ENCODE measurements around the gene TXNDC8.
"Not testable (repeated sequence)": the region's sequence is repeated elsewhere in the genome, so short reads cannot be mapped to it uniquely, and the experiment has no call there.

The TXNDC8 gene
- 0 reads per million in 4 donors for total RNA-seq

- no peak for DNase-seq
Measured at GRCh38 chr9:110337727-110338126, at the start of gene TXNDC8. TSS of gene TXNDC8 (minus strand) at chr9:110337863.

DNA sequence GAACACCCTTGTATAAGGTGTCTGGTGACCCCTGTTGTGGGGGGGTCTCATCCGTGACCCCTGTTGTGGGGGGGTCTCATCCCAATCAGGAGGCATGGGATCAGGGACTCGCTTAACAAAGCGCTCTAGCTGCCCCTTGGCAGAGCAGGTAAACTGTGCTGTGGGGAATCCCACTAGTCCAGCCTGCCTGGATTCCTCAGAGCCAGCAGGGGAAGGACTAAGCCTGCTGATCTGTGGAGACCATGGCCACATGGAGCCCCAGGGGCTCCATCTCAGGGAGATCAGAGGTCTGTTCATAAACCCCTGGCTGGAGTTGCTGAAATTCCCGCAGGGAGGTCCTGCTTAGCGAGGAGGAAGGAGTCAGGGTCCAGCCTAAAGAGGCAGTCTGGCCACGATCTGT is 45.8 kb upstream of the TXNDC8 start:
- DNase-seq = no peak

DNA sequence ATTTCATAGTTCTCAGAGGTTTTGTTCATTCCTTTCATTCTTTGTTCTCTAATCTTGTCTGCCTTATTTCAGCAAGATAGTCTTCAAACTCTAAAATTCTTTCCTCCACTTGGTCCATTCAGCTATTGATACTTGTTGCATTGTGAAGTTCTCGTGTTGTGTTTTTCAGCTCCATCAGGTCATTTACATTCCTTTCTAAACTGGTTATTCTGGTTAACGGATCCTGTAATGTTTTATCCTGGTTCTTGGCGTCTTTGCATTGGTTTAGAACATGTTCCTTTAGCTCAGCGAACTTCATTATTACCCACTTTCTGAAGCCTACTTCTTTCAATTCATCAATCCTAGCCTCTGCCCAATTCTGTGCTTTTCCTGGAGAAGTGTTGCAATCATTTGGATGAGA is 45.1 kb upstream of the TXNDC8 start:
- no peak for DNase-seq

DNA sequence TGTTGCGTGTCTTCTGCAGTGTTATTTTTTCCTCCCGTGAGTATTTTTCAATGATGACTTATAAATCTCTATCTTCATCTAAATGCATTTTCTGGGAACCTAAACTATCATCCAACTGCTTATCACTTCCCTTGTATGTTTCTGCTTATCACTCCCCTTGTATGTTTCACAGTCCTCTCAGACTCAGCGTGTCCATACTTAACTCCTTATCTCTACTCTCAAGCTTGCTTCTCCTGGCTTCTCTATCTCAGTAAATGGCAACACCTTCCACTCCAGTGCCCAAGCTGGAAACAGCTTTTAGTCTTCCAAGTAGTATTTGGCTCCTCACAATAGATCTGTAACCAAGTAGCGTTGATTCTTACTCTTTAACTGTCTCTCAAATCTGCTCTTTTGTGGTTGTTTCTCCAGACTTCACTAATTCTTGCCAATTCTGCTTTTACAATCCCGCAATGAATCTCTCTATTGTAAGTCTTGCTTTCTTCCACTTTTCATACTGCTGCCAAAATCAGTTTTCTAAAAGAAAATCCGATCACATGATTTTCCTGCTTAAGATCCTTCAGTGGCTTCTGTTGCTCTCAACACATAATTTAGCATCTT is 33.8 kb upstream of the TXNDC8 start:
- no peak for DNase-seq

GRCh38 chr9:110370315-110370714 is 32.7 kb upstream of the TXNDC8 start:
- DNase-seq = no peak

DNA sequence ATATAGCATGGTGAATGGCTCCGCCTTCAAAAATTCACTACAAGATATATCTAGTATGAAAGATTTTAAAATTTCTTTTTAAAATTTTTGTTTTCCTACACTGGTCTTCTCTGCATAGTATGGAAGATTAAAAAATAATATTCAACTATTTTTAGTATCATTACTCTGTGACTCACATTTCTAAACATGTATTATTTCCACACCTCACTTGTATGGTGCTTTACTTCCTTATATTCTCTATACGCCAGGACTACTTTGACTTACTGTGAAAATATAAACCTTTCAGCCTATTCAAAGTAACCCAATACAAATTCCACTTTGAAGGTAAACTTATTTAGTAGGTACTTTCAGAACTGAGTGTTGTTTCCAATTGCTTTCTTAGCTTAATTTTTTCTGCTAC is 26.8 kb upstream of the TXNDC8 start:
- no peak for DNase-seq

GRCh38 chr9:110358992-110359391 is 21.3 kb upstream of the TXNDC8 start:
- not testable (repeated sequence) for DNase-seq

GRCh38 chr9:110357505-110357904 is 19.8 kb upstream of the TXNDC8 start:
- DNase-seq = no peak

GRCh38 chr9:110356639-110357395 is 19.2 kb upstream of the TXNDC8 start:
- DNase-seq = no peak

GRCh38 chr9:110355911-110356310 is 18.2 kb upstream of the TXNDC8 start:
- no peak for DNase-seq

GRCh38 chr9:110351009-110351467 is 13.4 kb upstream of the TXNDC8 start:
- no peak for DNase-seq

DNA sequence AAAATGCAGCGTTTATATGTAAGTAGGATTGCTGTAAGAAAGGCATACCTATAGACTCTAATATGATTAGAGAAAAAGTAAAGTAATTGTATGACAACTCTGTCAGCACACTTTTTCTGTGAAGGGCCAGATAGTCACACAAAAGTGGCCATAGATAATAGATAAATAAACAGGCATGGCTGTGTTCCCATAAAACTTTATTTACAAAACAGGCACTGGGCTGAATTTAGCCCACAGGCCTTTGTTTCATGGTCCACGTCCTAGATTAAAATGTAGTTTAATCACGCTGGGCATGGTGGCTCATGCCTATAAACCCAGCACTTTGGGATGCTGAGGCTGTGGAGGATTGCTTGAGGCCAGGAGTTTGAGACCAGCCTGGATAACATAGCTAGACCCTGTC is 8.7 kb upstream of the TXNDC8 start:
- DNase-seq = no peak

DNA sequence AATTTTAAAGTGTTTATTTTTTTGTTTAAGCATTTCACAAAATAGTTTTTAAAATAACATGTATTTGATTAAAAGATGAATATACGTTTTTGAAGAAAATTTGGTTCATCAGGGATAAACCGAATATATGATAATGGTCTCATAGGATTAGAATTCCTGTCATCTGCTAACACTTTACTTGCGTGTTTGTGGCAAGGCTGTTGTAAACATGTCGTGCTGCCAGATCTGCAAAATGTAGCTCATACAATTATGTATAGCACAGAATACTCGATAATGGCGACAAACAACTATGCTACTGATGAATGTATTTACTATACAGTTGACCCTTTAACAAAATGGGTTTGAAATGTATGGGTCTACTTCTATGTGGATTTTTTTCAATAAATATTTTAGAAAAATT is 7.2 kb upstream of the TXNDC8 start:
- no peak for DNase-seq

GRCh38 chr9:110343551-110343950 is 5.9 kb upstream of the TXNDC8 start:
- no peak for DNase-seq

GRCh38 chr9:110340306-110340705 is 2.6 kb upstream of the TXNDC8 start:
- no peak for DNase-seq

- DNase-seq = no peak
Measured at GRCh38 chr9:110338143-110338542, 480 bp upstream of the TXNDC8 start.

DNA sequence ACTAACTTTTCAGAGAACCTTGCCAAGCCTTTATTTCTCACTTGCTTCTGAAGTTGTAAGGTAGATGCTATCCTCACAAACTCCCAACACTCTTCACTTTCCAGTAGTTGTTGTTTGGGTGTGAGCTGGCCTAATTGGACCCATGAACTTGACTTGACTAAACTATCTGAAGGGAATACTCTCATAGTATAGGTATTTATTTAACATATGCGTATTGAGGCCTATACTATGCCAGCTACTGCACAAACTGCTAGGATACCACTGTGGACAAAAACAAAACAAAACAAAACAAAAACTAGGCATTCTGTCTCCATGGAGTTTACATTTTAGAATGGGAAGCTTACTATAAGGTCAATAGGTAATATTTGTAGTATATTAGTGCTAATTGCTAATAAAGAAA is 1.3 kb downstream of the TXNDC8 start:
- DNase-seq = no peak

DNA sequence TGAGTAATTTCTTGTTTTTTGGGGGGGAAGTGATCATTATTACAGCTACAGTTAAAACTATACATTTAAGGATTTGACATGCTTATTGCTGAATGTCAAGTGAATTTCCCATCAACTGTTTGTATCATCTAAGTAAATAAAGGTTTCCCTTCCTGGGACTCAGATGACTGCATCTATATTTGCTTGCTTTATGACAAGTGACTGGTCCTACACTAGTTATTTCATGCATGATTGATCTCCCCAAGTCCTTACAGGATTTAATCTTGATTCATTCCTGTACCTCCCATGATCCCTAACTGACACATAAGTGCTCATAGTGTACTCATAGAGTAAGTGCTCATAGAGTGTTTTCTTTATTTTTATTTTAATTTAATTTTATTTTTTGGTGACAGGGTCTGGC is 2.8 kb downstream of the TXNDC8 start:
- DNase-seq = no peak

DNA sequence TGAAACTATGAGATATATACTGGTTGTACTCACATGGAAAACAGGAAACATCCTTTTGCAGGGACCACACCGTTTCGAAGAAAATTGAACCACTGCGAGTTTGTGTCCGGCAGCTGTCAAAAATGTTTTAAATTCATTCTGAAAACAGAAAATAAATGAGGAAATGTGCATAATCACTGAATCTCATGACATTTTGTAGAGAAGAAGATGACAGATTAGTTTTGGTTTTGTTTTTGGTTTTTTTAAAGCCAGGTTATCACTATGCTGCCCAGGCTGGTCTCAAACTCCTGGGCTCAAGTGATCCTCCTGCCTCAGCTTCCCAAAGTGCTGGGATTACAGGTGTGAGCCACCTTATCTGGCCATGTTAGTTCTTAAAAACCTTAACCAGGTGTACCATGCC is 3.5 kb downstream of the TXNDC8 start:
- DNase-seq = no peak

- no peak for DNase-seq
Measured at GRCh38 chr9:110332766-110333165, 4.9 kb downstream of the TXNDC8 start.

DNA sequence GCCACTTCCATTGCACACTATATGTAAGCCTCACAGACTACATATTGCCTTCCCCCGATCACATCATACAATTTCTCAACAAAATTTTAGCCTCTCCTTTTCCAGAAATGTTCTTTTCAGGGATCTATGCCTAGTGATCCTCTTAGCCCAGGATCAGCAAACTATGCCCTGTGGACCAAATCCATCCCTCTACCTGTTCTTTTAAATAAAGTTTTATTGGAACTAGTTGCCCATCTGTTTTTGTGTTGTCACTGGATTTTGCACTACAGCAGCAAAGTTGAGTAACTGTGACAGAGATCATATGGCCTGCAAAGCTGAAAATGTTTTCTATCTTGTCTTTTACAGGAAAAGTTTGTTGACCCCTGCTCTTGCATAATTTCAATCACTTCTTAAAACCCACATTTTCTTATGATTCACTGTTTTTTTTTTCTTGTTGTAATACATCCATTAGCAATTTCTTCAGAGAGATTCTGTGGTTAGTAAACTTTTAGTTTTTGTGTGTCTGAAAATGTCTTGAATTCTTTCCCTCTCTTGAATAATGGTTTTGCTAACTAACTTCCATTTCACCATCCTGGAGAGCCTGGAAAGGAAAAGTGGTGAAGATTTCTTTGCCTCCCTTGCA is 7.1 kb downstream of the TXNDC8 start:
- DNase-seq = no peak

GRCh38 chr9:110329639-110330230 is 7.9 kb downstream of the TXNDC8 start:
- DNase-seq = no peak

GRCh38 chr9:110328763-110329162 is 8.9 kb downstream of the TXNDC8 start:
- DNase-seq = no peak

DNA sequence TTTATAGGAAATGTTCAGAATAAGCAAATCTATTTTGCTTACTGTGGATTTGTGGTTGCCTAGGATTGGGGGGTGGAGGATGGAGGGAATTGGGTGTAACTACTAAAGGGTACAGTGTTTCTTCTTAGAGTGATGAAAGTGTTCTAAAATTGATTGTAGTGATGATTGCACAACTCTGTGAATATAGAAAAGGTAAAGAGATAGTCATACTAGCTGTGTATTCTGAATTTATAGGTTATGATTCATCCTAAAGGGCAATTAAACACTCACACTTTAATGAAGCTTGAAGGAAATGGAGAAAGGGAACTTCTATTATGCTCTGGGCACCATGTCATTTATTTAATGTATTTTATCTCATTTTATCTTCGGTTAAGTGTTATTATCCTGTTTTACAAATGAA is 9.9 kb downstream of the TXNDC8 start:
- no peak for DNase-seq
